Fibroblast of lung (primary cell): ENCODE measurements around the gene A2M. TPM values are rescaled to one million over a fixed set of nuclear protein-coding genes. Genes with fewer than 3 reads are reported as not detected.

ENCODE experiments used
- DNase-seq, 2 donors: peaks; one replicate each; pipeline versions ENCODE4 v3.0.0 to v3.0.0-alpha.2; 2010; ENCODE audit warnings: low read depth in 2 of 2
- H2AFZ ChIP-seq: 2 replicates; pipeline ENCODE4 v1.5.1; 2012; ENCODE audit warnings: low read length, control low read depth, inconsistent platforms
- H3K27ac ChIP-seq: 2 replicates; pipeline ENCODE4 v1.5.1; 2011; ENCODE audit warnings: low read length, control low read depth; ENCODE audit not compliant: insufficient read depth
- H3K27me3 ChIP-seq: 2 replicates; pipeline ENCODE4 v1.5.1; 2011; ENCODE audit warnings: mild to moderate bottlenecking, low read length; ENCODE audit not compliant: control insufficient read depth, insufficient read depth
- H3K36me3 ChIP-seq: 2 replicates; pipeline ENCODE4 v1.5.1; 2011; ENCODE audit warnings: low read length; ENCODE audit not compliant: control insufficient read depth, insufficient read depth
- H3K4me1 ChIP-seq: 2 replicates; pipeline ENCODE4 v1.5.1; 2011; ENCODE audit warnings: low read length; ENCODE audit not compliant: control insufficient read depth, insufficient read depth; ENCODE audit errors: extremely low read depth
- H3K4me2 ChIP-seq: 2 replicates; pipeline ENCODE4 v1.5.1; 2011; ENCODE audit warnings: low read length, control low read depth; ENCODE audit not compliant: insufficient read depth; ENCODE audit errors: extremely low read depth
- H3K4me3 ChIP-seq, 4 experiments: fragments of 200-600 bp in 1 of 4; sonication (generic) in 1 of 4; replicated peaks in 1 of 4; 2 replicates each; pipeline ENCODE4 v1.5.1; 2011 to 2016; ENCODE audit warnings: low read length in 4 of 4, low read depth in 3 of 4, mild to moderate bottlenecking in 3 of 4, control low read depth in 2 of 4, inconsistent platforms in 1 of 4, mixed read lengths in 1 of 4; ENCODE audit not compliant: insufficient read depth in 1 of 4; ENCODE audit errors: control extremely low read depth in 1 of 4
- H3K79me2 ChIP-seq: 2 replicates; pipeline ENCODE4 v1.5.1; 2012; ENCODE audit warnings: mild to moderate bottlenecking, low read length, inconsistent platforms; ENCODE audit not compliant: control insufficient read depth, insufficient read depth
- H3K9ac ChIP-seq: 2 replicates; pipeline ENCODE4 v1.5.1; 2011; ENCODE audit warnings: mild to moderate bottlenecking, low read length, control low read depth; ENCODE audit not compliant: insufficient read depth
- H3K9me3 ChIP-seq: 2 replicates; pipeline ENCODE4 v1.5.1; 2012; ENCODE audit warnings: low read depth, low read length; ENCODE audit not compliant: control insufficient read depth, insufficient read depth
- H4K20me1 ChIP-seq: 2 replicates; pipeline ENCODE4 v1.5.1; 2011; ENCODE audit warnings: low read length; ENCODE audit not compliant: control insufficient read depth, insufficient read depth; ENCODE audit errors: extremely low read depth
- EZH2 ChIP-seq: IDR thresholded peaks from 2 replicates; pipeline ENCODE4 v1.5.1; 2012; ENCODE audit warnings: low read length, control low read depth, mild to moderate bottlenecking; ENCODE audit errors: missing control alignments
- polyA plus RNA-seq, 2 donors: library from polyadenylated mRNA; depleted of rRNA in 1 of 2; stranded (reverse) in 1 of 2; unstranded in 1 of 2; fragments of >200 nt; gene quantifications; 2 replicates each; pipeline ENCODE4 v1.2.1, GENCODE V29; 2011 to 2012; ENCODE audit warnings: missing spikeins in 1 of 2
- total RNA-seq: library from RNA; depleted of rRNA; stranded (reverse); fragments of >200 nt; gene quantifications from 2 replicates; pipeline ENCODE4 v1.2.1, GENCODE V29; 2014
- TF ChIP-seq, protein P1 (sequence below), 2 donors: IDR thresholded peaks in 1 of 2; conservative IDR thresholded peaks in 1 of 2; 1 replicate in 1 of 2; 2 replicates in 1 of 2; pipeline ENCODE4 v1.5.1; 2011 to 2012; ENCODE audit warnings: low read length in 2 of 2, control low read depth in 1 of 2, inconsistent platforms in 1 of 2, low read depth in 1 of 2, mild to moderate bottlenecking in 1 of 2

A2M gene
- total and polyA plus RNA-seq, 2 donors (not counting 1 experiment from before 2014, with no cell fraction given), result 95.0 to 300 TPM

DNA sequence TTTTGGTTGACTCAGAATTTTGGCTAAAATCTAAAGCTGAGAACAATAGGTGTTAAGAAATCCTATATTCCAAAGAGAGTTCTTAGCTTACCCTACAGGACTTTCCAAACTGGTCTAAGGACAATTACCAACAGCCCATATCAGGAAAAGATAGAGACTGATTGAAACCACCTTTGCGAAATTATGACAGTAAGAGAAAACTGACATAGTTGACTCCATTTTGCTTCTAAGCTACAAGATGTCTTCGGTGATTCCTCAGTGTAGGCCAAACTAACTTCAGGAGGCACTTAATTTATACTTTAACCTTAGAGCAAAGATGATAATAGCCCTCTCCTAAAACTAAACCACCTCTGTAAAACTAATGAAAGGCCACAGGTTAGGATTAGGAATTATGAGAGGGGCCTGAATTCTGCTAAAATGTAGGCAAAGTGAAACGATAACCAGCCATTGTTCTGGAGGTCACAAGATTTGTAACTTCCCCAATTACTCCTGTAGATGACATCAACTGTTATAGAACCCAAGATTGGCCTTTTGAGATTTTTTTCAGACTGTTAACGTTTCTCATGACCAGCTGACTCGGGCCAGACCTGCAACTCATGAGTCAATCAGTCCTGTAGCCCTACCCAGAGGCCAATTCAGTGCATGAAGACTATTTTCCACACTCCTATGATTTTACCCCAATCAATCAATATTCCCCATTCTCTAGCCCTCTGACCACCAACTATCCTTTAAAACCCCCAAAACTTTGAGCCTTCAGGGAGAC, 83.3 kb downstream of the A2M start:
- DNase-seq, result no peak
- Histone ChIP-seq H3K4me1 (no peaks in the 10 kb centered on the region), H3K79me2 (no peaks in the 10 kb centered on the region), H3K4me3 (no peak overlapping the region), H2AFZ (no peak overlapping the region), H3K4me2 (no peak overlapping the region), H3K9me3 (no peaks in the 10 kb centered on the region), H4K20me1 (no peaks in the 10 kb centered on the region), H3K27ac (no peak overlapping the region), H3K27me3 (no peaks in the 10 kb centered on the region), H3K9ac (no peak overlapping the region), H3K36me3 (no peaks in the 10 kb centered on the region)
- no peak for TF ChIP-seq EZH2
- TF ChIP-seq, protein P1, sequence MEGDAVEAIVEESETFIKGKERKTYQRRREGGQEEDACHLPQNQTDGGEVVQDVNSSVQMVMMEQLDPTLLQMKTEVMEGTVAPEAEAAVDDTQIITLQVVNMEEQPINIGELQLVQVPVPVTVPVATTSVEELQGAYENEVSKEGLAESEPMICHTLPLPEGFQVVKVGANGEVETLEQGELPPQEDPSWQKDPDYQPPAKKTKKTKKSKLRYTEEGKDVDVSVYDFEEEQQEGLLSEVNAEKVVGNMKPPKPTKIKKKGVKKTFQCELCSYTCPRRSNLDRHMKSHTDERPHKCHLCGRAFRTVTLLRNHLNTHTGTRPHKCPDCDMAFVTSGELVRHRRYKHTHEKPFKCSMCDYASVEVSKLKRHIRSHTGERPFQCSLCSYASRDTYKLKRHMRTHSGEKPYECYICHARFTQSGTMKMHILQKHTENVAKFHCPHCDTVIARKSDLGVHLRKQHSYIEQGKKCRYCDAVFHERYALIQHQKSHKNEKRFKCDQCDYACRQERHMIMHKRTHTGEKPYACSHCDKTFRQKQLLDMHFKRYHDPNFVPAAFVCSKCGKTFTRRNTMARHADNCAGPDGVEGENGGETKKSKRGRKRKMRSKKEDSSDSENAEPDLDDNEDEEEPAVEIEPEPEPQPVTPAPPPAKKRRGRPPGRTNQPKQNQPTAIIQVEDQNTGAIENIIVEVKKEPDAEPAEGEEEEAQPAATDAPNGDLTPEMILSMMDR (conservative IDR thresholded peaks at IDR 0.05 in 1 of 2, IDR thresholded peaks at IDR 0.05 in 1 of 2; ENCODE audit: low read depth in 1 of 2, low read length in 2 of 2), result no peak

DNA sequence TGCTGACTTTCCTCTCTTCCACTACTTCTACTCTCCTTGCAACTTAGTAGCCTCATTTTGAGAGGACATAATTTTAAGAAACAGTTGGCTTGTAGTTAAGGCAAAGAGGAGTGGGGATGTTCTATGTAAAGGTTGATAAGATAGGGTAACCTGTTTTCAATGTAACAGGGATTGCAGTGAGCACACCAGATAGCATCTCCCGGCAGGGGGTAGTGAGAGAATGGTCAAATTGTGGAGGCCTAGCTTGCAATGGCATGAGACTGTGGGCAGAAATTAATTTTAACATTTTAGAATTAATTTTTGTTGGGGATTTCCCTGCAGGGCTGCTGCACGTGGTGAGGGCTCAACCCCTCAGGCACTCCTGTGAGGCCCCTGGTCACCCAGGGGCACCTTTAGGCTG, 84.9 kb downstream of the A2M start:
- Histone ChIP-seq H3K4me2 (no peak overlapping the region), H3K79me2 (no peaks in the 10 kb centered on the region), H2AFZ (no peak overlapping the region), H3K4me1 (no peaks in the 10 kb centered on the region), H3K9ac (no peak overlapping the region), H3K9me3 (no peaks in the 10 kb centered on the region), H3K4me3 (no peak overlapping the region), H3K27ac (no peak overlapping the region), H4K20me1 (no peaks in the 10 kb centered on the region), H3K27me3 (no peaks in the 10 kb centered on the region), H3K36me3 (no peaks in the 10 kb centered on the region)
- no peak for DNase-seq
- no peak for TF ChIP-seq EZH2
- TF ChIP-seq, protein P1 (conservative IDR thresholded peaks at IDR 0.05 in 1 of 2, IDR thresholded peaks at IDR 0.05 in 1 of 2; ENCODE audit: low read depth in 1 of 2, low read length in 2 of 2), result no peak

DNA sequence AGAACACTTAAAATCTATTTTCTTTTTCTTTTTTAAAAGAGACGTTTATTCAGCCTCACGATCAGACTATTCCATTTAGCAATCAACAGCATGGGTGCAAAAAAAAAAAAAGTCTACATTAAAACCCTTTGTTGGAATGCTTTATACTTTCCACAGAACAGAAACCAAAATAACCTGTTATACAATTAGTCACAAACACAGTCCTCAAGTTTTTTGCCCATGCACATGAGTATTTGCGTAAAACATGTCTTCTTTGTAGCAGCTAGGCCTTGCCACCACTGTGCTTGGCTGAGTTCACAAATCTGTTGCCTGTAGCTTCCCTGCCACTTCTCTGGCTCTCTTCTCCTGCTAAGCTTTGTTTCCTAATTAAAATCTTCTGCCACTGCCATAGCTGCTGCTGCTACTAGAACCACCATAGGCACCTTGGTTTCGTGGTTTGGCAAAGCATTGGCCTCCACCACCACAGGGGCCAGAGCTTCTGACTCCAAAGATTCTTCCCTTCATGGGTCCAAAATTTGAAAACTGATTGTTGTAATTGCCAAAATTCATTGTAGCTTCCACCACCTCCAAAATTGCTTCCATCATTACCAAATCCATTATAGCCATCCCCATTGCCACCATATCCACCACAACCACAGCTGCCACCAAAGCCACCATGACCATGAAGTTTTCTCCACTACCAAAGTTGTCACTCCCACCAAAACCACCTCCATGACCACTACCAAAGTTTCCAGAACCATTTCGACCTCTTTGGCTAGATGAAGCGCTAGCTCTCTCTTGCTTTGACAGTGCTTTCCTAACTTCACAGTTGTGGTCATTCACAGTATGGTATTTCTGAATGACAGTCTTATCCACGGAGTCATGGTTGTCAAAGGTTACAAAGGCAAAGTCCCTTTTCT, 88.3 kb downstream of the A2M start:
- Histone ChIP-seq H4K20me1 (no peaks in the 10 kb centered on the region), H3K27me3 (no peaks in the 10 kb centered on the region), H3K4me3 (no peak overlapping the region), H3K4me2 (no peak overlapping the region), H3K79me2 (no peaks in the 10 kb centered on the region), H3K9me3 (no peaks in the 10 kb centered on the region), H2AFZ (no peak overlapping the region), H3K36me3 (no peaks in the 10 kb centered on the region), H3K4me1 (no peaks in the 10 kb centered on the region), H3K9ac (no peak overlapping the region), H3K27ac (no peak overlapping the region)
- no peak for DNase-seq
- TF ChIP-seq EZH2, result no peak
